Measurements from ENCODE around the gene MED29. TPM values are rescaled to one million over a fixed set of nuclear protein-coding genes. Genes with fewer than 3 reads are reported as not detected.

MED29 gene
- total RNA-seq, 2 experiments from 2014 or later: 28.3 to 31.3 TPM

- no peak overlapping the region for H3K27ac ChIP-seq (ENCODE audit: low read depth, low read length, poor library complexity, severe bottlenecking)
- POLR2A ChIA-PET: no interaction called here
- H3K79me2 ChIP-seq (ENCODE audit: insufficient read depth, low read depth, low read length): no peaks in the 10 kb centered on the region
- H3K9me3 ChIP-seq (ENCODE audit: low read length): no peaks in the 10 kb centered on the region
- H3K9me2 ChIP-seq (ENCODE audit: insufficient read depth, low read length): no peaks in the 10 kb centered on the region
- intact Hi-C loops (cut with micrococcal nuclease; ENCODE audit: unreplicated experiment): no loop called here
- H4K20me1 ChIP-seq (ENCODE audit: insufficient read depth, low read length): no peaks in the 10 kb centered on the region; the same call in 1 of the 2 replicates
- no peaks in the 10 kb centered on the region for H3K4me1 ChIP-seq (ENCODE audit: insufficient read depth, low read length, poor library complexity, severe bottlenecking)
- DNase-seq (ENCODE audit: low spot score): no peak
- no peak overlapping the region for H2AFZ ChIP-seq (ENCODE audit: low read length)
- no TSS peak for BruUV-seq (replicated peaks)
- CTCF ChIA-PET (ENCODE audit: unreplicated experiment): no interaction called here
- peaks cover 39% of the 10 kb centered on the region for H3K36me3 ChIP-seq (ENCODE audit: insufficient read depth, low read length)
- TF ChIP-seq CTCF (conservative IDR thresholded peaks at IDR 0.05; ENCODE audit: low read length) (no peak), EZH2phosphoT487 (IDR thresholded peaks at IDR 0.05; ENCODE audit: borderline replicate concordance, low read depth, low read length) (no peak)
- no peak overlapping the region for H3K4me3 ChIP-seq (ENCODE audit: low read depth, low read length, poor library complexity, severe bottlenecking)
- no peak overlapping the region for H3K4me2 ChIP-seq (ENCODE audit: low read length)
These were observed 33.8 kb downstream of the MED29 start for GRCh38 chr19:39424934-39425333.

- Histone ChIP-seq H3K27ac (ENCODE audit: low read depth, low read length, poor library complexity, severe bottlenecking) (no peak overlapping the region), H3K4me2 (ENCODE audit: low read length) (no peak overlapping the region), H4K20me1 (ENCODE audit: insufficient read depth, low read length) (no peaks in the 10 kb centered on the region; the same call in 1 of the 2 replicates), H3K9me2 (ENCODE audit: insufficient read depth, low read length) (no peaks in the 10 kb centered on the region), H2AFZ (ENCODE audit: low read length) (no peak overlapping the region), H3K4me3 (ENCODE audit: low read depth, low read length, poor library complexity, severe bottlenecking) (no peak overlapping the region), H3K36me3 (ENCODE audit: insufficient read depth, low read length) (peaks cover 43% of the 10 kb centered on the region), H3K79me2 (ENCODE audit: insufficient read depth, low read depth, low read length) (no peaks in the 10 kb centered on the region), H3K9me3 (ENCODE audit: low read length) (no peaks in the 10 kb centered on the region), H3K4me1 (ENCODE audit: insufficient read depth, low read length, poor library complexity, severe bottlenecking) (no peaks in the 10 kb centered on the region)
- TF ChIP-seq CTCF (conservative IDR thresholded peaks at IDR 0.05; ENCODE audit: low read length) (no peak), EZH2phosphoT487 (IDR thresholded peaks at IDR 0.05; ENCODE audit: borderline replicate concordance, low read depth, low read length) (no peak)
- ChIA-PET POLR2A (no interaction called here), CTCF (ENCODE audit: unreplicated experiment) (no interaction called here)
- DNase-seq (ENCODE audit: low spot score): no peak
- no TSS peak for BruUV-seq (replicated peaks)
- intact Hi-C loops (cut with micrococcal nuclease; ENCODE audit: unreplicated experiment): no loop called here
These were observed 34.6 kb downstream of the MED29 start for GRCh38 chr19:39425744-39426143.

- intact Hi-C loops (cut with micrococcal nuclease; ENCODE audit: unreplicated experiment): no loop called here
- no TSS peak for BruUV-seq (replicated peaks)
- ChIA-PET POLR2A (interaction anchor here (1.8 kb wide), 1 partner anchor 9 kb away, joined by 12 read pairs; the partner anchor contains the start of gene RPS16), CTCF (ENCODE audit: unreplicated experiment) (no interaction called here)
- no peak overlapping the region for H3K4me3 ChIP-seq (ENCODE audit: low read depth, low read length, poor library complexity, severe bottlenecking)
- no peaks in the 10 kb centered on the region for H3K79me2 ChIP-seq (ENCODE audit: insufficient read depth, low read depth, low read length)
- peaks cover 43% of the 10 kb centered on the region for H3K36me3 ChIP-seq (ENCODE audit: insufficient read depth, low read length)
- no peaks in the 10 kb centered on the region; the same call in 1 of the 2 replicates for H4K20me1 ChIP-seq (ENCODE audit: insufficient read depth, low read length)
- H2AFZ ChIP-seq (ENCODE audit: low read length): no peak overlapping the region
- no peaks in the 10 kb centered on the region for H3K9me3 ChIP-seq (ENCODE audit: low read length)
- H3K9me2 ChIP-seq (ENCODE audit: insufficient read depth, low read length): no peaks in the 10 kb centered on the region
- H3K4me1 ChIP-seq (ENCODE audit: insufficient read depth, low read length, poor library complexity, severe bottlenecking): no peaks in the 10 kb centered on the region
- TF ChIP-seq CTCF (conservative IDR thresholded peaks at IDR 0.05; ENCODE audit: low read length) (no peak), EZH2phosphoT487 (IDR thresholded peaks at IDR 0.05; ENCODE audit: borderline replicate concordance, low read depth, low read length) (no peak)
- no peak for DNase-seq (ENCODE audit: low spot score)
- no peak overlapping the region for H3K27ac ChIP-seq (ENCODE audit: low read depth, low read length, poor library complexity, severe bottlenecking)
- no peak overlapping the region for H3K4me2 ChIP-seq (ENCODE audit: low read length)
These were observed 35.0 kb downstream of the MED29 start for GRCh38 chr19:39426170-39426569.
